Measurements from ENCODE around the gene ORAI2.

GRCh38 chr7:102398543-102398942 is 34.8 kb upstream of the ORAI2 start:
- TF ChIP-seq POLR2AphosphoS5 (IDR thresholded peaks at IDR 0.05): no peak
- TF ChIP-seq, protein P1, sequence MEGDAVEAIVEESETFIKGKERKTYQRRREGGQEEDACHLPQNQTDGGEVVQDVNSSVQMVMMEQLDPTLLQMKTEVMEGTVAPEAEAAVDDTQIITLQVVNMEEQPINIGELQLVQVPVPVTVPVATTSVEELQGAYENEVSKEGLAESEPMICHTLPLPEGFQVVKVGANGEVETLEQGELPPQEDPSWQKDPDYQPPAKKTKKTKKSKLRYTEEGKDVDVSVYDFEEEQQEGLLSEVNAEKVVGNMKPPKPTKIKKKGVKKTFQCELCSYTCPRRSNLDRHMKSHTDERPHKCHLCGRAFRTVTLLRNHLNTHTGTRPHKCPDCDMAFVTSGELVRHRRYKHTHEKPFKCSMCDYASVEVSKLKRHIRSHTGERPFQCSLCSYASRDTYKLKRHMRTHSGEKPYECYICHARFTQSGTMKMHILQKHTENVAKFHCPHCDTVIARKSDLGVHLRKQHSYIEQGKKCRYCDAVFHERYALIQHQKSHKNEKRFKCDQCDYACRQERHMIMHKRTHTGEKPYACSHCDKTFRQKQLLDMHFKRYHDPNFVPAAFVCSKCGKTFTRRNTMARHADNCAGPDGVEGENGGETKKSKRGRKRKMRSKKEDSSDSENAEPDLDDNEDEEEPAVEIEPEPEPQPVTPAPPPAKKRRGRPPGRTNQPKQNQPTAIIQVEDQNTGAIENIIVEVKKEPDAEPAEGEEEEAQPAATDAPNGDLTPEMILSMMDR (IDR thresholded peaks at IDR 0.05): no peak
- TF ChIP-seq POLR2A (IDR thresholded peaks at IDR 0.05; ENCODE audit: low read depth): no peak
